HEK293 (cell line): Measurements from ENCODE around the gene GPBAR1.

Experiments used
- CTCF ChIA-PET: fragments of 350-600 bp; formaldehyde crosslinking; extraction: SDS; loops from one replicate; lab custom pipeline; 2021; ENCODE audit warnings: antibody characterized with exemption; lab: Yijun Ruan, JAX
- POLR2A ChIA-PET: fragments of 300-600 bp; formaldehyde crosslinking; extraction: SDS; loops from one replicate; lab custom pipeline; 2020; ENCODE audit warnings: antibody characterized with exemption, inconsistent platforms; lab: Yijun Ruan, JAX
- H3K27ac ChIP-seq: fragments of 200-500 bp; sonication (Bioruptor generic); 2 replicates; pipeline ENCODE4 v1.5.1; 2014; ENCODE audit warnings: low read depth, low read length, control low read depth, inconsistent platforms; ENCODE audit errors: extremely low read depth
- H3K36me3 ChIP-seq, 2 experiments: fragments of 200-500 bp in 1 of 2; sonication (Bioruptor generic) in 1 of 2; 1 replicate in 1 of 2; 2 replicates in 1 of 2; pipeline ENCODE4 v1.5.1; 2014 to 2017; ENCODE audit warnings: inconsistent platforms in 2 of 2, low read length in 2 of 2; ENCODE audit not compliant: control insufficient read depth in 2 of 2, insufficient read depth in 1 of 2
- H3K4me1 ChIP-seq: fragments of 200-500 bp; sonication (Bioruptor generic); 2 replicates; pipeline ENCODE4 v1.5.1; 2014; ENCODE audit warnings: mild to moderate bottlenecking, low read length, inconsistent platforms; ENCODE audit not compliant: control insufficient read depth, insufficient read depth
- H3K4me3 ChIP-seq: 2 replicates; pipeline ENCODE4 v1.5.1; 2011; ENCODE audit warnings: low read depth, mild to moderate bottlenecking, control low read depth, low read length, moderate library complexity
- H3K9me3 ChIP-seq: fragments of 200-500 bp; sonication (Bioruptor generic); 2 replicates; pipeline ENCODE4 v1.5.1; 2014; ENCODE audit warnings: low read depth, low read length, inconsistent platforms; ENCODE audit not compliant: control insufficient read depth, insufficient read depth
- ELK4 ChIP-seq: IDR thresholded peaks from 2 replicates; pipeline ENCODE4 v1.6.1; 2011; ENCODE audit warnings: mild to moderate bottlenecking, low read depth, low read length, borderline replicate concordance
- MZF1 ChIP-seq: fragments of 450-650 bp; formaldehyde crosslinking; IDR thresholded peaks from 2 replicates; pipeline ENCODE4 v1.5.1; 2017; ENCODE audit warnings: missing biosample characterization, missing genetic modification characterization, borderline replicate concordance
- SP7 ChIP-seq: fragments of 450-650 bp; formaldehyde crosslinking; IDR thresholded peaks from 2 replicates; pipeline ENCODE4 v1.5.1; 2016; ENCODE audit warnings: missing biosample characterization, missing genetic modification characterization
- ZBTB44 ChIP-seq: fragments of 450-650 bp; IDR thresholded peaks from 2 replicates; pipeline ENCODE4 v1.5.1; 2018; ENCODE audit warnings: missing biosample characterization, mild to moderate bottlenecking, missing genetic modification characterization
- ZFHX2 ChIP-seq: fragments of 450-650 bp; formaldehyde crosslinking; conservative IDR thresholded peaks from 2 replicates; pipeline ENCODE4 v1.5.1; 2016; ENCODE audit warnings: missing biosample characterization, missing genetic modification characterization
- ZFP41 ChIP-seq: fragments of 450-650 bp; formaldehyde crosslinking; IDR thresholded peaks from 2 replicates; pipeline ENCODE4 v1.5.1; 2016; ENCODE audit warnings: missing biosample characterization, missing genetic modification characterization, borderline replicate concordance
- ZFP69B ChIP-seq: fragments of 450-650 bp; formaldehyde crosslinking; IDR thresholded peaks from 2 replicates; pipeline ENCODE4 v1.5.1; 2016; ENCODE audit warnings: missing biosample characterization, missing genetic modification characterization
- ZNF18 ChIP-seq: fragments of 450-650 bp; formaldehyde crosslinking; IDR thresholded peaks from 2 replicates; pipeline ENCODE4 v1.5.1; 2016; ENCODE audit warnings: missing biosample characterization, missing genetic modification characterization
- ZNF214 ChIP-seq: fragments of 450-650 bp; formaldehyde crosslinking; IDR thresholded peaks from 2 replicates; pipeline ENCODE4 v1.5.1; 2017; ENCODE audit warnings: missing biosample characterization, mild to moderate bottlenecking, missing genetic modification characterization, borderline replicate concordance
- ZNF292 ChIP-seq: fragments of 450-650 bp; formaldehyde crosslinking; IDR thresholded peaks from 2 replicates; pipeline ENCODE4 v1.5.1; 2016; ENCODE audit warnings: low read depth, missing biosample characterization, missing genetic modification characterization, borderline replicate concordance
- ZNF311 ChIP-seq: fragments of 450-650 bp; formaldehyde crosslinking; IDR thresholded peaks from 2 replicates; pipeline ENCODE4 v1.5.1; 2017; ENCODE audit warnings: missing biosample characterization, missing genetic modification characterization, borderline replicate concordance
- ZNF362 ChIP-seq: fragments of 450-650 bp; formaldehyde crosslinking; IDR thresholded peaks from 2 replicates; pipeline ENCODE4 v1.5.1; 2016; ENCODE audit warnings: missing biosample characterization, missing genetic modification characterization
- ZNF404 ChIP-seq: fragments of 450-650 bp; formaldehyde crosslinking; IDR thresholded peaks from 2 replicates; pipeline ENCODE4 v1.5.1; 2017; ENCODE audit warnings: missing biosample characterization, missing genetic modification characterization
- ZNF433 ChIP-seq: fragments of 450-650 bp; formaldehyde crosslinking; IDR thresholded peaks from 2 replicates; pipeline ENCODE4 v1.5.1; 2016; ENCODE audit warnings: missing biosample characterization, missing genetic modification characterization, low read depth
- ZNF473 ChIP-seq: fragments of 450-650 bp; formaldehyde crosslinking; IDR thresholded peaks from 2 replicates; pipeline ENCODE4 v1.5.1; 2017; ENCODE audit warnings: missing biosample characterization, missing genetic modification characterization
- ZNF544 ChIP-seq: fragments of 450-650 bp; formaldehyde crosslinking; IDR thresholded peaks from 2 replicates; pipeline ENCODE4 v1.5.0; 2017; ENCODE audit warnings: missing biosample characterization, missing genetic modification characterization
- ZNF561 ChIP-seq: fragments of 450-650 bp; IDR thresholded peaks from 2 replicates; pipeline ENCODE4 v1.5.1; 2018; ENCODE audit warnings: missing biosample characterization, missing genetic modification characterization, borderline replicate concordance
- ZNF624 ChIP-seq: fragments of 450-650 bp; formaldehyde crosslinking; IDR thresholded peaks from 2 replicates; pipeline ENCODE4 v1.5.1; 2017; ENCODE audit warnings: missing biosample characterization, missing genetic modification characterization
- ZNF629 ChIP-seq: fragments of 450-650 bp; formaldehyde crosslinking; IDR thresholded peaks from 2 replicates; pipeline ENCODE4 v1.5.1; 2017; ENCODE audit warnings: missing biosample characterization, missing genetic modification characterization
- ZNF664 ChIP-seq: fragments of 450-650 bp; formaldehyde crosslinking; IDR thresholded peaks from 2 replicates; pipeline ENCODE4 v1.5.1; 2016; ENCODE audit warnings: missing biosample characterization, missing genetic modification characterization

GPBAR1 gene

GRCh38 chr2:218228366-218229090 is 32.3 kb upstream of the GPBAR1 start:
- peaks cover 41 to 87% of the 10 kb centered on the region in 2 experiments for H3K36me3 ChIP-seq
- POLR2A ChIA-PET: no interaction called here
- no peak overlapping the region for H3K27ac ChIP-seq
- no peaks in the 10 kb centered on the region for H3K9me3 ChIP-seq
- no peak for TF ChIP-seq SP7 (tag by site-specific recombination)
- no peak for TF ChIP-seq ZBTB44 (tag by site-specific recombination)
- TF ChIP-seq ZFHX2 (tag by site-specific recombination): no peak
- TF ChIP-seq ZNF561 (tag by site-specific recombination): no peak
- no peak for TF ChIP-seq ZFP41 (tag by site-specific recombination)
- TF ChIP-seq ZNF473 (tag by site-specific recombination): no peak
- TF ChIP-seq ZNF629: peak; percentile 55; the same call in 1 of the 2 replicates
- no peak overlapping the region for H3K4me3 ChIP-seq
- CTCF ChIA-PET: no interaction called here
- H3K4me1 ChIP-seq: peaks cover 8% of the 10 kb centered on the region

- H3K4me3 ChIP-seq: no peak overlapping the region
These were observed 31.6 kb upstream of the GPBAR1 start for GRCh38 chr2:218229239-218229638.

GRCh38 chr2:218229851-218230250 is 31.0 kb upstream of the GPBAR1 start:
- CTCF ChIA-PET: interaction anchor here (0.6 to 2.0 kb wide), 7 partner anchors 11 to 1228 kb away, joined by 3 to 9 read pairs (median 5); no protein-coding TSS in a partner anchor
- no peak overlapping the region for H3K27ac ChIP-seq

More at GRCh38 chr2:218229239-218229638, 31.6 kb upstream of the GPBAR1 start:
- Histone ChIP-seq H3K36me3 (peaks cover 48 to 89% of the 10 kb centered on the region in 2 experiments), H3K27ac (no peak overlapping the region), H3K4me1 (peaks cover 8% of the 10 kb centered on the region), H3K9me3 (no peaks in the 10 kb centered on the region)
- no peak for TF ChIP-seq ZNF404 (tag by site-specific recombination)
- TF ChIP-seq ZNF544 (tag by site-specific recombination): no peak
- TF ChIP-seq ZNF18: no peak
- no peak for TF ChIP-seq ZNF433 (tag by site-specific recombination)
- POLR2A ChIA-PET: interaction anchor here (1.0 kb wide), 1 partner anchor 13 kb away, joined by 4 read pairs; no protein-coding TSS in a partner anchor
- CTCF ChIA-PET: interaction anchor here (0.6 to 2.0 kb wide), 6 partner anchors 10 to 1229 kb away, joined by 3 to 9 read pairs (median 4); no protein-coding TSS in a partner anchor

More at GRCh38 chr2:218229851-218230250, 31.0 kb upstream of the GPBAR1 start:
- POLR2A ChIA-PET: interaction anchor here (1.0 kb wide), 1 partner anchor 13 kb away, joined by 4 read pairs; no protein-coding TSS in a partner anchor
- H3K9me3 ChIP-seq: no peaks in the 10 kb centered on the region
- H3K4me1 ChIP-seq: peaks cover 8% of the 10 kb centered on the region
- no peak overlapping the region for H3K4me3 ChIP-seq
- peaks cover 50 to 89% of the 10 kb centered on the region in 2 experiments for H3K36me3 ChIP-seq
- TF ChIP-seq ZFP69B (no peak), MZF1 (tag by site-specific recombination) (no peak), ZNF362 (tag by site-specific recombination) (peak; percentile 63; the same call in 1 of the 2 replicates), ZNF214 (tag by site-specific recombination) (no peak), ZNF292 (tag by site-specific recombination) (no peak), ZNF624 (tag by site-specific recombination) (no peak), ZNF664 (no peak), ZNF311 (tag by site-specific recombination) (no peak), ELK4 (no peak)
- TF ChIP-seq, all 188 proteins: peak for 1
